Activated naive CD4-positive, alpha-beta T cell treated with anti-CD3 and anti-CD28 coated beads for 36 hours (primary cell): ENCODE data around the gene IBA57. TPM values are rescaled to one million over a fixed set of nuclear protein-coding genes. Genes with fewer than 3 reads are reported as not detected.
A peak's percentile ranks its signal among the peaks of the same experiment; 100 is the strongest.

Experiments
- CTCF ChIA-PET: fragments of 350-600 bp; sonication (Branson Sonifier 250); formaldehyde crosslinking; loops from one replicate; lab custom pipeline; 2021; ENCODE audit warnings: antibody characterized with exemption; lab: Charles Lee
- DNase-seq: peaks from one replicate; pipeline ENCODE4 v3.0.0-alpha.2; 2020
- H3K27ac Mint-ChIP-seq: one replicate; pipeline ENCODE4 v1.8.0; 2021; ENCODE audit warnings: mild to moderate bottlenecking, mixed read lengths
- H3K27me3 Mint-ChIP-seq: one replicate; pipeline ENCODE4 v1.8.0; 2021; ENCODE audit warnings: low read depth, mixed read lengths
- H3K36me3 Mint-ChIP-seq: one replicate; pipeline ENCODE4 v1.8.0; 2021; ENCODE audit warnings: low read depth, mixed read lengths
- H3K4me1 Mint-ChIP-seq: one replicate; pipeline ENCODE4 v1.8.0; 2021; ENCODE audit warnings: low read depth, mixed read lengths
- H3K4me3 Mint-ChIP-seq: one replicate; pipeline ENCODE4 v1.8.0; 2021; ENCODE audit warnings: mild to moderate bottlenecking, moderate library complexity, mixed read lengths
- H3K9me3 Mint-ChIP-seq: one replicate; pipeline ENCODE4 v1.8.0; 2021; ENCODE audit warnings: mixed read lengths
- intact Hi-C: fragments of 100-400 bp; cut with micrococcal nuclease; formaldehyde crosslinking; loops from one replicate; pipeline ENCODE4 v1.15.1; 2023
- total RNA-seq, 2 experiments: library from RNA; stranded (reverse); gene quantifications; one replicate each; pipeline ENCODE4 v1.2.3, GENCODE V29; 2021

IBA57 gene
- total RNA-seq, 2 experiments from 2014 or later, result 4.9 to 5.5 TPM

DNA sequence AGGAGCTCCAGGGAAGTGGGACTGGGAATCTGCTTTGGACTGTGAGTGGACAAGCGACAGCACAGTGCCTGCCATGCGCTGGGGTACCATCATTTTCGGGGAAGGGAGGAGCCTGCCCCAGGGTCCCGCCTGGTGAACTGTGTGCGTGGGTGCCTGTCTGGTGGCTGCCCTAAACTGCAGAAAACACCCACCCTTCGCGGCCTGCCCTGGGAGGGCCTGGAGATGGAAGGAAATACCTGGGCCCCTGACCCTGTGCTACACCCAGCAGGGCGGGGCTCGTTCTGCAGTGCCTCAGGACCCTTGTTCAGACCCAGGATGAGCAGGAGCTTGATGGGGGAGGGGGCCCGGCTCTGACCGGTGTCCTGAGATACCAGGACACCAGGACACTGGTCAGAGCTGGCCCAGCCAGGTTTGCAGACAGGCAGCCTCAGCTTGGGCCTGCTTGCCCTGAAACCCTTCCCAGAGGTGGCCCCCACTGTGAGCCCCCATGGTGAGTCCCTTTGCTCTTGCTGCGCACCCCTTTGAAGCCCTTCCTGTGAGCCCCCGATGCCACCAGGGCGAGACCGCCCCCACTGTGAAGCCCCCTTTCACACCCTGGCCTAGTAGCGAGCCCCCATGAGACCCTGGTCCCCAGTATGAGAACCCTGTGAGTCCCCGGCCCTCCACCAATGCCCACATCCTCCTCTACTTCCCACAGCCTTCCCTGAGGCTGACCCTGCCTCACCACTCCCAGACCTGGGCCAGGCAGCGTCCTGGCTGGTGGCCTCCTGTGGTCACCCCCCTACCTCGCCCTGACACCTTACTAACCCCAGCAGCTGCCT, 13.3 kb upstream of the IBA57 start:
- Mint-ChIP-seq H3K27me3 (no peaks in the 10 kb centered on the region), H3K4me1 (peaks cover 15% of the 10 kb centered on the region), H3K27ac (no peak overlapping the region), H3K9me3 (no peaks in the 10 kb centered on the region), H3K4me3 (no peak overlapping the region), H3K36me3 (no peaks in the 10 kb centered on the region)
- intact Hi-C loops, result no loop called here
- CTCF ChIA-PET, result no interaction called here
- DNase-seq, result no peak

DNA sequence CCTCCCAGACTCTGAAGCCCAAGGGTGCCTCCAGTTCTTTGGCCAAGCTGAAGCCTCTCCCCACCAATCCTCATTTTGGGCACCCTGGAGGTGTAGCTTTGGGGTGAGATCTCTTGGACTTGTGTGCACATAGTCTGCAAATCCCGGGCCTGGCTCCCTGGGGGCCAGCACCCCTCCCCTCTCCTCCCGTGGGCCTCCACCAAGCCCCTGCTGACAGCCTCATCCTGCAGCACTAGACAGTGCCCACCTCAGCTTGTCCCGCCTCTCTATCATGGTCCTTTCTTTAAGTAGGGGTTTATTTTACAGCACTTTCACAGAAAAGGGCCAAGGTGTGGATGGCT, 12.7 kb upstream of the IBA57 start:
- intact Hi-C loops, result no loop called here
- Mint-ChIP-seq H3K9me3 (no peaks in the 10 kb centered on the region), H3K4me3 (no peak overlapping the region), H3K36me3 (no peaks in the 10 kb centered on the region), H3K27me3 (no peaks in the 10 kb centered on the region), H3K4me1 (peaks cover 15% of the 10 kb centered on the region), H3K27ac (no peak overlapping the region)
- DNase-seq, result no peak
- CTCF ChIA-PET, result interaction anchor here (0.9 kb wide), 1 partner anchor 12 kb away, joined by 4 read pairs; no protein-coding TSS in a partner anchor

DNA sequence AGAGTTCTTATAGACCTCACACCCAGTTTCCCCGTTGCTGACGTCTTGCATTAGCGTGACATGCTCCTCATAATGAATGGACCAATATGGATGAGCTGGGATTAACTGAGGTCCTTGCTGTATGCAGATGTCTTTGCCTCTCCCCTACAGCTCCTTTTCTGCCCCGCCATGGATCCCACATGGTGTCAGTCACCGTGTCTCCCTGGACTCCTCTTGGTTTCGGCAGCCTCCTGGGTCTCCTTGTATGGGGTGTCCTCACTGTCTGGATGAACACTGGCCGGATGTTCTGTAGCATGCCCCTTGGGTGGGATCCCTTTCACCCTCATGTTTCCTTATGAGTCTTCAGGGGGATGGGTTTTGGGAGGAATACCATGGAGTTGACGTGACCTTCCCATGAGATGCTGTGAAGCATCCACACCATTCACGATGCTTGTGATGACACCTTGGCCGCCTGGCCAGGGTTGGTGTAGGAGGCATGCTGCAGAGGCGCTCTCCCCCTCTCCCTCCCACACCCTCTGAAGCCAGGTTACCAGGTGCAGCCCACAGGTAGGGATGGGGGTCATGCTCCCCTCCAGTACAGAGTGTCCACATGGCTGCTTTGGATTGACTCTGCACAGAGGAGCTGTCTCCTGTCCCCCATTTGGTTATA, 11.5 kb upstream of the IBA57 start:
- Mint-ChIP-seq H3K4me1 (peaks cover 15% of the 10 kb centered on the region), H3K4me3 (no peak overlapping the region), H3K36me3 (no peaks in the 10 kb centered on the region), H3K9me3 (no peaks in the 10 kb centered on the region), H3K27me3 (no peaks in the 10 kb centered on the region), H3K27ac (no peak overlapping the region)
- CTCF ChIA-PET, result interaction anchor here (0.9 to 1.0 kb wide), 3 partner anchors 10 to 23 kb away, joined by 3 read pairs; partner anchors contain the start of gene IBA57
- DNase-seq, result no peak
- intact Hi-C loops, result no loop called here

DNA sequence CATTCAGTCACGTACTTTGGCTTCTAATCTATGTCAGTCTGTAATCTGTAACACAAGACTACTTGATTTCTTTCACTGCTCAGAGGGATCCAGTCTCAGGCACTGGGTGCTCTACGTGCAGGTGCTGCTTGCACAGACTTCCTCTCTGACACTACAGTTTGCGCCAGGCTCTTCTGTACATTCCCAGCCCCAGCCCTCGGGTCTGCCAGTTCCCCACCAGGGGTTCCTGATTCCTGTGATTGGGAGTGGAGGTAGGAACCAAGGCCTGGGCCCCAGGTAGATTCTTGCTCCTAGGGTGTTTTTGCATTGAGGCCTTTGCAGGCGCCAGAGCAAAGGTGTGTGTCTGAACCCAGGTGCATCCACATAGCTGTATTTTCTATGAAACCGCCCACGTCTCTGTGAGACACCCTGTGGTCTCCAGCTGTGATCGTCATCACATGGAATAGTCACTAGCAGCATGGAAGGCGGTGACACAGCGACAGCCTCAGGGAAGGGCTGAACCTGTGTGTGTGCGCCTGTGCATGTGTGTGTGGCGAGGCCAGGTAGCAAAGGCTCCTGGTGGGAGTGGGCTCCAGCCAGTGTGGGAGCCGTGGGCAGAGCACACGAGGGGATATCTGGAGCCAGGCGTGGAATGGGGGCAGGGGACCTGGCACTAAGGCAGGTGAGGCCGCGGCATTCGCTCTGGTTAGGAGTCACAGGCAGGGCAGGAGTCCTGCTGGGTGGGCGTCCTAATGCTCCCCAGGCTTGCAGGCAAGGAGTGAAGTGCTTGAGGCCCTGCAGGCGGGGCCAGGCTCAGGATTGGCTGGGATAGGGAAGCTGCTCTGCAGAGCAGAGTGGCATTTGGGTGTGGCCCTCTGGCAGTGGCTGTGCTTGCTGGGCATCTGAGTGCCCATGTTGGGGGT, 10.7 kb upstream of the IBA57 start:
- H3K36me3 Mint-ChIP-seq, result no peaks in the 10 kb centered on the region
- H3K4me3 Mint-ChIP-seq, result no peak overlapping the region
- intact Hi-C loops, result no loop called here
- H3K4me1 Mint-ChIP-seq, result peaks cover 15% of the 10 kb centered on the region
- no peak overlapping the region for H3K27ac Mint-ChIP-seq
- CTCF ChIA-PET, result interaction anchor here (0.9 kb wide), 2 partner anchors 10 to 24 kb away, joined by 3 read pairs; no protein-coding TSS in a partner anchor
- H3K9me3 Mint-ChIP-seq, result no peaks in the 10 kb centered on the region
- no peaks in the 10 kb centered on the region for H3K27me3 Mint-ChIP-seq
- peak; percentile 59 for DNase-seq

DNA sequence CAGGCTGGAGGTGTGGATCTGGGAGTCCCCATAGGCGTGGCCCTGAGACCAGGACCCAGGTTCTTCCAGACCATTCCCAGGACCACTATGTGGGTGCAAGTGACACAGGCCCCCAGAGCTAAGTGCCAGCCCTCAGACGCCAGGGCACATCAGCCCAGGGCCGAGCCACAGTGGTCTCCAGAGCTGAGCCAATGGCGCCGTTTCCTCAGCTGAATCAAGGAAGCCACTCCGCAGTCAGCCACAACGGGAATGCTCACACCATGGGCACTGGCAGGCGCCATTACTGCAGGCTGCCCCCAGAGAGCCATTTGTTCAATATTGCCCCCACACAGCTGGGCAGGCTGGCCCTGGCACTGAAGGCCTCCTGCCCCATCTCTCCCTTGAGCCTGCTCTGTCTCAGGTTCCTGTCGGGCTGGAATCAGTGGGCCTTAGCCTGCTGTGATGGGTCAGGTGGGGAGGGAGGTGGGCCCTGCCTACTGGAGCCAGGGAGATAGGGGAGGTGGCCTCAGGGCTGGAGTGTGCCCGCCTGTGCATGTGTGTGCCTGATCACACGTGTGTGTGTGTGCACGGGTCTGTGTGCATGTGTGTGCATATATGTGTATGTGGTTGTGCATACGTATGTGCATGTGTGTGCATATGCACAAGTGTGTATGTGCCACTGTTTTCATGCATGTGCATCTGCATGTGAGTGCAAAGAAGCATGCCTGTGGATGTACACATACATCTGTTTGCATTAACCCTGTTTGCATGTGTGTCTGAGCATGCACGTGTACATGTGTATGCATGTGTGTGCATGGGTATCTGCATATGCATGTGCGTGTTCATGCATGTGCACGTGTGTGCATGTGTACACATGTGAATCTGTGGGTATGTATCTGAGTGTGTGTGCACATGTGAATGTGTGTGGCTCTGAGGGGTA, 9.7 kb upstream of the IBA57 start:
- Mint-ChIP-seq H3K4me1 (peaks cover 15% of the 10 kb centered on the region), H3K9me3 (no peaks in the 10 kb centered on the region), H3K36me3 (no peaks in the 10 kb centered on the region), H3K4me3 (no peak overlapping the region), H3K27me3 (no peaks in the 10 kb centered on the region), H3K27ac (no peak overlapping the region)
- intact Hi-C loops, result no loop called here
- CTCF ChIA-PET, result interaction anchor here (0.6 kb wide), 1 partner anchor 357 kb away, joined by 3 read pairs; no protein-coding TSS in a partner anchor
- no peak for DNase-seq

DNA sequence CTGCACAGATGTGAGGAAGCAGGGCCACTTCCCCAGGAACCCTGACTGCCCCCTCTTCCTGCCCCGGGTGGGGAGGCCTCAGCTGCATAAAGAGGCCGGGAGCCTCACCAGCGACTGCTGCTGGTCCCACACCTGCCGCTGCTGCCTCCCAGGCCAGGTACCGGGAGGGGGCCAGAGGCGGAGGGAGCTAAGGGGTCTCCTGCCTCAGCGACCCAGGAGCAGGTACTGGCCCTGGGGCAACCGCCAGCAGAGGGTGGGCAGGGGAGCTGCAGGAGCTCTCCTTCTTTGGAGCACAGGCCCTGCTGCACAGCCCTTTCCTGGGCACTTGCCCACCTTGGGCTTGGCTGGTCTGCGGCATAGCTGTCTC, 9.1 kb upstream of the IBA57 start:
- CTCF ChIA-PET, result no interaction called here
- peaks cover 15% of the 10 kb centered on the region for H3K4me1 Mint-ChIP-seq
- no peak overlapping the region for H3K27ac Mint-ChIP-seq
- H3K9me3 Mint-ChIP-seq, result no peaks in the 10 kb centered on the region
- intact Hi-C loops, result no loop called here
- H3K27me3 Mint-ChIP-seq, result no peaks in the 10 kb centered on the region
- H3K36me3 Mint-ChIP-seq, result no peaks in the 10 kb centered on the region
- no peak for DNase-seq
- no peak overlapping the region for H3K4me3 Mint-ChIP-seq

DNA sequence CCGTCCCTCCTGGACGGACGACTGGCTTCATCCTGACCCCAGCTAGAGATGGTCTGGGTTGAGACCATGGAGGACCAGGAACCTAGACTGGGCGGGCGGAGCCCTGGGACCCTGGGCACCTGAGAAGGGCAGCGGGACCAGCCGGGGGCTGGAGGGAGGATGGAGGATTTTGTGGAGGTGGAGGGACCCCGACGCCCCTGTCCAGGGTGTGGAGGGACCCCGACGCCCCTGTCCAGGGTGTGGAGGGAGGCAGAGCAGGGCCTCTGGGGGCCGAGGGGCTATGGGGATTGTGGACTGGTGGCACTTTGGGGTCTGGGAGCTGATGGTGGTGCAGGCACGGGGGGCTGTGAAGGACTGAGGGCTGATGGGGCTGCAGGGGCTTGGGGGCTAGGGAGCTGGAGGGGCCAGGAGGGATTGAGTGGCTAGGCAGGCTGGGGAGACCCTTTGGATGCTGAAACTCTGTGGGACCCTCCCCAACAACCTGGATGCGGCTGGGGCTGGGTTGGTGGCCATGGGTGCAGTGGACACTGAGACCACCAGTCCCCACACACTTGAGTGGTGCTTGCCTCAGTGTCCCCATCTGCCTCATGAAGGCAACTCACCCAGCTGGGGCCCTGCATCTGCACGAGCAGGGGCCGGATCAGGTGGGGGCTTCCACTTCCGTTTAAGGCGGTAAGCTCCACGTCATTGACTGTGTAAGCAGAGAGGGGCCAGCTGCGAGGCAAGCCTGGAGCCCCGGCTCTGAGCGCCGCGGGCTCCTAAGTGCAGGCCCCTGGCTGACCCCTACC, 8.5 kb upstream of the IBA57 start:
- intact Hi-C loops, result no loop called here
- CTCF ChIA-PET, result no interaction called here

DNA sequence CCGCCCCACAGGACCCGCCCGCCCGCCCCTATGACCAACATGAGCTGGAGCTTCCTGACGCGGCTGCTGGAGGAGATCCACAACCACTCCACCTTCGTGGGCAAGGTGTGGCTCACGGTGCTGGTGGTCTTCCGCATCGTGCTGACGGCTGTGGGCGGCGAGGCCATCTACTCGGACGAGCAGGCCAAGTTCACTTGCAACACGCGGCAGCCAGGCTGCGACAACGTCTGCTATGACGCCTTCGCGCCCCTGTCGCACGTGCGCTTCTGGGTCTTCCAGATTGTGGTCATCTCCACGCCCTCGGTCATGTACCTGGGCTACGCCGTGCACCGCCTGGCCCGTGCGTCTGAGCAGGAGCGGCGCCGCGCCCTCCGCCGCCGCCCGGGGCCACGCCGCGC, 7.9 kb upstream of the IBA57 start:
- no peak overlapping the region for H3K27ac Mint-ChIP-seq
- intact Hi-C loops, result no loop called here
- no peaks in the 10 kb centered on the region for H3K9me3 Mint-ChIP-seq

More for the DNA sequence above, 8.5 kb upstream of the IBA57 start:
- Mint-ChIP-seq H3K9me3 (no peaks in the 10 kb centered on the region), H3K4me3 (no peak overlapping the region), H3K27me3 (no peaks in the 10 kb centered on the region), H3K4me1 (peaks cover 18% of the 10 kb centered on the region), H3K27ac (no peak overlapping the region), H3K36me3 (no peaks in the 10 kb centered on the region)
- no peak for DNase-seq

DNA sequence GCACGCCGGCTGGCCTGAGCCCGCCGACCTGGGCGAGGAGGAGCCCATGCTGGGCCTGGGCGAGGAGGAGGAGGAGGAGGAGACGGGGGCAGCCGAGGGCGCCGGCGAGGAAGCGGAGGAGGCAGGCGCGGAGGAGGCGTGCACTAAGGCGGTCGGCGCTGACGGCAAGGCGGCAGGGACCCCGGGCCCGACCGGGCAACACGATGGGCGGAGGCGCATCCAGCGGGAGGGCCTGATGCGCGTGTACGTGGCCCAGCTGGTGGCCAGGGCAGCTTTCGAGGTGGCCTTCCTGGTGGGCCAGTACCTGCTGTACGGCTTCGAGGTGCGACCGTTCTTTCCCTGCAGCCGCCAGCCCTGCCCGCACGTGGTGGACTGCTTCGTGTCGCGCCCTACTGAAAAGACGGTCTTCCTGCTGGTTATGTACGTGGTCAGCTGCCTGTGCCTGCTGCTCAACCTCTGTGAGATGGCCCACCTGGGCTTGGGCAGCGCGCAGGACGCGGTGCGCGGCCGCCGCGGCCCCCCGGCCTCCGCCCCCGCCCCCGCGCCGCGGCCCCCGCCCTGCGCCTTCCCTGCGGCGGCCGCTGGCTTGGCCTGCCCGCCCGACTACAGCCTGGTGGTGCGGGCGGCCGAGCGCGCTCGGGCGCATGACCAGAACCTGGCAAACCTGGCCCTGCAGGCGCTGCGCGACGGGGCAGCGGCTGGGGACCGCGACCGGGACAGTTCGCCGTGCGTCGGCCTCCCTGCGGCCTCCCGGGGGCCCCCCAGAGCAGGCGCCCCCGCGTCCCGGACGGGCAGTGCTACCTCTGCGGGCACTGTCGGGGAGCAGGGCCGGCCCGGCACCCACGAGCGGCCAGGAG, 7.2 kb upstream of the IBA57 start:
- Mint-ChIP-seq H3K36me3 (no peaks in the 10 kb centered on the region), H3K4me3 (no peak overlapping the region), H3K27ac (no peak overlapping the region), H3K27me3 (no peaks in the 10 kb centered on the region), H3K9me3 (no peaks in the 10 kb centered on the region), H3K4me1 (peaks cover 26% of the 10 kb centered on the region)
- CTCF ChIA-PET, result no interaction called here
- no peak for DNase-seq
- intact Hi-C loops, result no loop called here

More for the DNA sequence above, 7.9 kb upstream of the IBA57 start:
- Mint-ChIP-seq H3K4me3 (no peak overlapping the region), H3K27me3 (no peaks in the 10 kb centered on the region), H3K36me3 (no peaks in the 10 kb centered on the region), H3K4me1 (peaks cover 21% of the 10 kb centered on the region)
- DNase-seq, result no peak
- CTCF ChIA-PET, result no interaction called here

DNA sequence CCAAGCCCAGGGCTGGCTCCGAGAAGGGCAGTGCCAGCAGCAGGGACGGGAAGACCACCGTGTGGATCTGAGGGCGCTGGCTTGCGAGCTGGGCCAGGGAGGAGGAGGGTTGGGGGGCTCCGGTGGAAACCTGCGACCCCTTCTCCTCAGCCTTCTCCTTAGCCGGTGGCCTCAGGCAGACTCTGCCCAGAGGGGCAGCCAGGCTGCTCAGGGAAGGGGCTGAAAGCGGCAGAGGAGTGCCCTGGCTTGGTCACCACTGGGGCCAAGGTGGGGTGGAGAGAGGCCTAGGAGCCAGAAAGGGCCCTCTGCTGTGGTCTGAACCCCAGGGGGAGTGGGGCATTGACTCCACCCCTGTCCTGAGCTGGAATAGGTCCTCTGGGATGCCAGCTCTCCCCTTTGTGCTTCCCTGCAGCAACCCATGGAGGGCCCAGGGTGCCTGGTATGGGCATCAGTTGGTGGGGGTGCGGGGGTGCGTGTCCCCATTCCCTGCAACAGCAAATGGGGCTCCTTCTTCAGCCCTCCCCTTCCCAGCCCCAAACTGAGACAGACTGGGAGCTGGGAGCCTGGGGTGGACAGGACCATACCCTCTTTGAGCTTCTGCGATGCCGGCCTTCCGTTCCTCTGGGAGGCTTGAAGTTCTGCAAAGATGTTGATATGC, 6.5 kb upstream of the IBA57 start:
- H3K36me3 Mint-ChIP-seq, result no peaks in the 10 kb centered on the region
- no peak for DNase-seq
- H3K9me3 Mint-ChIP-seq, result no peaks in the 10 kb centered on the region
- peaks cover 32% of the 10 kb centered on the region for H3K4me1 Mint-ChIP-seq
- intact Hi-C loops, result no loop called here
- H3K4me3 Mint-ChIP-seq, result no peak overlapping the region
- CTCF ChIA-PET, result interaction anchor here (0.8 kb wide), 1 partner anchor 28 kb away, joined by 5 read pairs; no protein-coding TSS in a partner anchor
- no peak overlapping the region for H3K27ac Mint-ChIP-seq
- no peaks in the 10 kb centered on the region for H3K27me3 Mint-ChIP-seq
